GM12878 (cell line): ENCODE measurements around the gene CXXC4.

ENCODE experiments used
- CBX3 ChIP-seq: fragments of 200-600 bp; sonication (generic); IDR thresholded peaks from 2 replicates; pipeline ENCODE4 v1.6.1; 2016; ENCODE audit warnings: low read depth, borderline replicate concordance
- NFYB ChIP-seq: IDR thresholded peaks from 2 replicates; pipeline ENCODE4 v1.6.1; 2011; ENCODE audit warnings: low read depth, mild to moderate bottlenecking, low read length, improper control_type of control experiment, moderate library complexity; ENCODE audit not compliant: insufficient read depth
- POLR2A ChIP-seq: IDR thresholded peaks from 2 replicates; pipeline ENCODE4 v1.6.1; 2011; ENCODE audit warnings: low read depth, mild to moderate bottlenecking, low read length
- RAD21 ChIP-seq: IDR thresholded peaks from 2 replicates; pipeline ENCODE4 v1.6.1; 2011; ENCODE audit warnings: mild to moderate bottlenecking, low read depth, low read length, moderate library complexity; ENCODE audit not compliant: insufficient read depth
- RB1 ChIP-seq: fragments of 450-650 bp; formaldehyde crosslinking; IDR thresholded peaks from 2 replicates; pipeline ENCODE4 v1.6.1; 2017; ENCODE audit warnings: mild to moderate bottlenecking, borderline replicate concordance
- RELA ChIP-seq: fragments of 450-650 bp; IDR thresholded peaks from 2 replicates; pipeline ENCODE4 v1.8.0; 2014; ENCODE audit warnings: borderline replicate concordance; ENCODE audit not compliant: partially characterized antibody
- TCF3 ChIP-seq: IDR thresholded peaks from 2 replicates; pipeline ENCODE4 v1.6.1; 2012; ENCODE audit warnings: low read depth, mild to moderate bottlenecking, low read length, borderline replicate concordance; ENCODE audit not compliant: insufficient read depth
- TCF7 ChIP-seq: IDR thresholded peaks from 2 replicates; pipeline ENCODE4 v1.6.1; 2014; ENCODE audit warnings: antibody characterized with exemption, borderline replicate concordance
- ZNF384 ChIP-seq: IDR thresholded peaks from 2 replicates; pipeline ENCODE4 v1.6.1; 2012; ENCODE audit warnings: low read depth, mild to moderate bottlenecking, low read length, improper control_type of control experiment, borderline replicate concordance
- TF ChIP-seq, protein P1 (sequence below), 3 experiments: IDR thresholded peaks in 2 of 3; conservative IDR thresholded peaks in 1 of 3; 2 replicates each; pipeline ENCODE4 v1.5.1; 2011; ENCODE audit warnings: low read depth in 3 of 3, low read length in 3 of 3, mild to moderate bottlenecking in 3 of 3, control low read depth in 2 of 3, moderate library complexity in 2 of 3, inconsistent platforms in 1 of 3, mixed read lengths in 1 of 3; ENCODE audit not compliant: control insufficient read depth in 2 of 3, insufficient read depth in 1 of 3; ENCODE audit errors: extremely low read depth in 1 of 3
- TF ChIP-seq, protein P2 (sequence below): IDR thresholded peaks from 2 replicates; pipeline ENCODE4 v1.6.1; 2011; ENCODE audit warnings: low read depth, mild to moderate bottlenecking, low read length, moderate library complexity, borderline replicate concordance; ENCODE audit errors: extremely low read depth
- TF ChIP-seq, protein P3 (sequence below): IDR thresholded peaks from 2 replicates; pipeline ENCODE4 v1.6.1; 2012; ENCODE audit warnings: low read depth, low read length, improper control_type of control experiment

DNA sequence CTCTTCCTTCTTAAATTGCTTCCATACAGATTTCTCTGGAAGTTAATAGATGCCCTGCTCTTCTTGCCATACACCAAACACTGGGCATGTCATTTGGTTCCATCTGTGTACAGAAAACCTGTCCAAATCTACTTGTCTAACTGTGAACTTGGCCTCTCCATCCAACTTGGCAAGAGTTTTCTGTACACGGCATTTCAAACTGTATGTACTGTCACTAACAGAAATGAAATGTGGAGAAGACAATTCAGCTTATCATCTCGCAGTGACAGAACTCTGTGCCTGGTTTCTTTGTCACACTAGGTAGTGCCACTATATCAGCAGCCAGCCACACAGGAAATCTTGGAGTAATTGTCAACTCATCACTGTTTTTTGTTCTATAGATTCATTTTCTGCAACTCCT, 58.2 kb downstream of the CXXC4 start:
- TF ChIP-seq RB1 (no peak), TCF7 (no peak), ZNF384 (no peak), NFYB (no peak), CBX3 (no peak), RELA (no peak), POLR2A (no peak), RAD21 (no peak), TCF3 (no peak)
- TF ChIP-seq, protein P1, sequence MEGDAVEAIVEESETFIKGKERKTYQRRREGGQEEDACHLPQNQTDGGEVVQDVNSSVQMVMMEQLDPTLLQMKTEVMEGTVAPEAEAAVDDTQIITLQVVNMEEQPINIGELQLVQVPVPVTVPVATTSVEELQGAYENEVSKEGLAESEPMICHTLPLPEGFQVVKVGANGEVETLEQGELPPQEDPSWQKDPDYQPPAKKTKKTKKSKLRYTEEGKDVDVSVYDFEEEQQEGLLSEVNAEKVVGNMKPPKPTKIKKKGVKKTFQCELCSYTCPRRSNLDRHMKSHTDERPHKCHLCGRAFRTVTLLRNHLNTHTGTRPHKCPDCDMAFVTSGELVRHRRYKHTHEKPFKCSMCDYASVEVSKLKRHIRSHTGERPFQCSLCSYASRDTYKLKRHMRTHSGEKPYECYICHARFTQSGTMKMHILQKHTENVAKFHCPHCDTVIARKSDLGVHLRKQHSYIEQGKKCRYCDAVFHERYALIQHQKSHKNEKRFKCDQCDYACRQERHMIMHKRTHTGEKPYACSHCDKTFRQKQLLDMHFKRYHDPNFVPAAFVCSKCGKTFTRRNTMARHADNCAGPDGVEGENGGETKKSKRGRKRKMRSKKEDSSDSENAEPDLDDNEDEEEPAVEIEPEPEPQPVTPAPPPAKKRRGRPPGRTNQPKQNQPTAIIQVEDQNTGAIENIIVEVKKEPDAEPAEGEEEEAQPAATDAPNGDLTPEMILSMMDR (IDR thresholded peaks at IDR 0.05 in 2 of 3, conservative IDR thresholded peaks at IDR 0.05 in 1 of 3; ENCODE audit: control insufficient read depth in 2 of 3, extremely low read depth in 1 of 3, insufficient read depth in 1 of 3, low read depth in 3 of 3, low read length in 3 of 3): no peak
- TF ChIP-seq, protein P2, sequence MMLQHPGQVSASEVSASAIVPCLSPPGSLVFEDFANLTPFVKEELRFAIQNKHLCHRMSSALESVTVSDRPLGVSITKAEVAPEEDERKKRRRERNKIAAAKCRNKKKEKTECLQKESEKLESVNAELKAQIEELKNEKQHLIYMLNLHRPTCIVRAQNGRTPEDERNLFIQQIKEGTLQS: no peak
- TF ChIP-seq, protein P3, sequence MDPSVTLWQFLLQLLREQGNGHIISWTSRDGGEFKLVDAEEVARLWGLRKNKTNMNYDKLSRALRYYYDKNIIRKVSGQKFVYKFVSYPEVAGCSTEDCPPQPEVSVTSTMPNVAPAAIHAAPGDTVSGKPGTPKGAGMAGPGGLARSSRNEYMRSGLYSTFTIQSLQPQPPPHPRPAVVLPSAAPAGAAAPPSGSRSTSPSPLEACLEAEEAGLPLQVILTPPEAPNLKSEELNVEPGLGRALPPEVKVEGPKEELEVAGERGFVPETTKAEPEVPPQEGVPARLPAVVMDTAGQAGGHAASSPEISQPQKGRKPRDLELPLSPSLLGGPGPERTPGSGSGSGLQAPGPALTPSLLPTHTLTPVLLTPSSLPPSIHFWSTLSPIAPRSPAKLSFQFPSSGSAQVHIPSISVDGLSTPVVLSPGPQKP: no peak
